HG02763 (cell line): Measurements from ENCODE around the gene PHC2.

Experiments used
- ATAC-seq: cut with Tn5 transposase; IDR thresholded peaks from one replicate; pipeline ENCODE4 v1.9.1; 2021; ENCODE audit warnings: mild to moderate bottlenecking, moderate library complexity; ENCODE audit not compliant: unreplicated experiment

Gene PHC2

GRCh38 chr1:33454646-33455282, 23.9 kb upstream of the PHC2 start:
- no peak for ATAC-seq

GRCh38 chr1:33446590-33446989, 15.7 kb upstream of the PHC2 start:
- no peak for ATAC-seq

- ATAC-seq = no peak
These were observed 14.2 kb upstream of the PHC2 start for GRCh38 chr1:33445108-33445507.

- no peak for ATAC-seq
These were observed 12.8 kb upstream of the PHC2 start for GRCh38 chr1:33443705-33444180.

GRCh38 chr1:33443080-33443704, 12.3 kb upstream of the PHC2 start:
- no peak for ATAC-seq

- ATAC-seq = no peak
These were observed 11.2 kb upstream of the PHC2 start for GRCh38 chr1:33442141-33442540.

- ATAC-seq = no peak
These were observed 10.3 kb upstream of the PHC2 start for GRCh38 chr1:33441088-33441745.

- no peak for ATAC-seq
These were observed 8.8 kb upstream of the PHC2 start for GRCh38 chr1:33439662-33440061.

- no peak for ATAC-seq
These were observed 7.7 kb upstream of the PHC2 start for GRCh38 chr1:33438364-33439160.

- ATAC-seq = no peak
These were observed 5.8 kb upstream of the PHC2 start for GRCh38 chr1:33436557-33437285.

- no peak for ATAC-seq
These were observed 4.4 kb upstream of the PHC2 start for GRCh38 chr1:33435096-33435820.

GRCh38 chr1:33434363-33434750, 3.5 kb upstream of the PHC2 start:
- ATAC-seq = no peak

- no peak for ATAC-seq
These were observed 2.8 kb upstream of the PHC2 start for GRCh38 chr1:33433509-33434362.

GRCh38 chr1:33429856-33430691, 821 bp downstream of the PHC2 start:
- ATAC-seq = peak; percentile 10

- ATAC-seq = no peak
These were observed 1.6 kb downstream of the PHC2 start for GRCh38 chr1:33429332-33429731.

GRCh38 chr1:33428661-33429060, 2.2 kb downstream of the PHC2 start:
- ATAC-seq = no peak

GRCh38 chr1:33426916-33427315, 4.0 kb downstream of the PHC2 start:
- ATAC-seq = no peak

GRCh38 chr1:33425900-33426299, 5.0 kb downstream of the PHC2 start:
- ATAC-seq = no peak
